ENCODE data around the gene ITGA7. TPM values are rescaled to one million over a fixed set of nuclear protein-coding genes. Genes with fewer than 3 reads are reported as not detected.

Gene ITGA7
- total and polyA plus RNA-seq, 2 of the 8 experiments (the other 6 are each of a cell fraction or from before 2014, with no cell fraction given) = 57.6 to 86.1 TPM

- ChIA-PET POLR2A (ENCODE audit: partially characterized antibody) (no interaction called here), CTCF (ENCODE audit: partially characterized antibody) (interaction anchor here (1.6 to 1.8 kb wide), 2 partner anchors 15 to 40 kb away, joined by 6 to 8 read pairs; a partner anchor contains a TSS)
- no peak overlapping the region for H2BK20ac ChIP-seq (ENCODE audit: low read length)
- no peak overlapping the region for H2BK12ac ChIP-seq (ENCODE audit: low read depth, low read length)
- no peaks in the 10 kb centered on the region for H3K27me3 ChIP-seq (replicated peaks in 1 of 4; ENCODE audit: control insufficient read depth in 3 of 4, extremely low read depth in 1 of 4, insufficient read depth in 3 of 4, low read length in 3 of 4)
- no peaks in the 10 kb centered on the region for H3K4me1 ChIP-seq (replicated peaks in 1 of 4; ENCODE audit: control insufficient read depth in 3 of 4, insufficient read depth in 4 of 4, low read length in 3 of 4)
- H4K91ac ChIP-seq (replicated peaks; ENCODE audit: insufficient read length, low read length) = no peak overlapping the region
- 90% methylated on average over 7 of the region's 7 CpGs; no CpG with 5 or more reads in 1 of the 2 experiments for WGBS, 2 experiments (ENCODE audit: extremely low coverage in 1 of 2, insufficient coverage in 1 of 2, insufficient read length in 1 of 2, insufficient replicate concordance in 2 of 2, low coverage in 1 of 2, low lambda C conversion rate in 2 of 2, missing lambda C conversion rate in 1 of 2)
- H4K8ac ChIP-seq (ENCODE audit: extremely low read depth, insufficient read depth, low read length) = no peak overlapping the region
- TF ChIP-seq BRCA1 (IDR thresholded peaks at IDR 0.05; ENCODE audit: low read depth, low read length) (no peak), RXRA (IDR thresholded peaks at IDR 0.05; ENCODE audit: insufficient read depth, low read depth, low read length) (no peak), TAF1 (IDR thresholded peaks at IDR 0.05; ENCODE audit: low read depth, low read length) (no peak), CREB1 (IDR thresholded peaks at IDR 0.05) (no peak)
- no peak overlapping the region for H3K4ac ChIP-seq (replicated peaks; ENCODE audit: insufficient read length, low read depth, low read length)
- no peak overlapping the region for H3K9ac ChIP-seq (replicated peaks in 1 of 4; ENCODE audit: extremely low read depth in 1 of 4, low read depth in 3 of 4, low read length in 3 of 4)
- no peak overlapping the region for H3K18ac ChIP-seq (ENCODE audit: extremely low read depth, low read length)
- H3K9me3 ChIP-seq (ENCODE audit: insufficient read depth in 2 of 2, low read depth in 1 of 2, low read length in 1 of 2) = no peaks in the 10 kb centered on the region
- no peak overlapping the region for H3K23ac ChIP-seq (ENCODE audit: insufficient read length)
- H2AFZ ChIP-seq (ENCODE audit: low read length) = no peak overlapping the region
- no peaks in the 10 kb centered on the region for H3K79me1 ChIP-seq (ENCODE audit: low read depth, low read length)
- FAIRE-seq = no peak
- H3K23me2 ChIP-seq (ENCODE audit: low read depth, low read length) = no peaks in the 10 kb centered on the region
- H4K5ac ChIP-seq (ENCODE audit: insufficient read length, low read depth, low read length) = no peak overlapping the region
- H2BK5ac ChIP-seq (ENCODE audit: low read depth, low read length) = no peak overlapping the region
- no peak overlapping the region for H3K56ac ChIP-seq (replicated peaks; ENCODE audit: insufficient read length, low read depth, low read length)
- no peak overlapping the region for H3K14ac ChIP-seq (ENCODE audit: insufficient read length)
- DNase-seq (ENCODE audit: low read depth in 1 of 2, low spot score in 2 of 2) = no peak
- no peaks in the 10 kb centered on the region for H3K79me2 ChIP-seq (ENCODE audit: control insufficient read depth in 1 of 2, insufficient read depth in 2 of 2, low read length in 2 of 2)
- H4K20me1 ChIP-seq (replicated peaks in 1 of 2; ENCODE audit: control insufficient read depth in 1 of 2, insufficient read depth in 2 of 2, low read length in 2 of 2) = no peaks in the 10 kb centered on the region
- no peak overlapping the region for H2BK15ac ChIP-seq (ENCODE audit: low read length)
- no peak overlapping the region for H2AK5ac ChIP-seq (ENCODE audit: low read depth, low read length)
- H3K4me3 ChIP-seq (ENCODE audit: extremely low read depth in 1 of 4, insufficient read depth in 2 of 4, low read depth in 3 of 4, low read length in 4 of 4) = no peak overlapping the region
- no peak overlapping the region for H3K4me2 ChIP-seq (ENCODE audit: insufficient read depth in 1 of 2, low read depth in 2 of 2, low read length in 2 of 2)
- no peaks in the 10 kb centered on the region for H3K36me3 ChIP-seq (ENCODE audit: control insufficient read depth in 2 of 4, insufficient read depth in 4 of 4, low read length in 3 of 4)
- H3K27ac ChIP-seq (ENCODE audit: low read depth, low read length) = no peak overlapping the region
- H2BK120ac ChIP-seq (replicated peaks; ENCODE audit: low read depth, low read length) = no peak overlapping the region
Measured at GRCh38 chr12:55666508-55666907, 41.2 kb downstream of the ITGA7 start.
